ENCODE measurements around the gene ACTR1A.

DNA sequence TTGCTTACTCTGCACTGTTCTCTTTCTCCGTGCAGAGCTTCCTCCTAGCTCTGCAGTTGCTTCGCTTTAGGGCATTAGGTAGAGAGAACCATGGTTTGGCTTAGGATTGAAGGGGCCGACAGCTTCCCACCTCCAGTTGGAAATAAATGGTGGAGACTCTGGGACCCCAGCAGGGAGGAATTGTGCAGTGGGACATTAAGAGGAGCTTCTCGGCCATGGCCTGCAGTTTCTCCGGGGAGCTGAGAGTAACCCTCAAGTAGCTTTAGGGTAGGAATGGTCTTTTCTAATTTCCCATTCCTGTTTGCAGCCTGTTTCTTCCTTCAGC lies 2.4 kb upstream of the ACTR1A start:
- TF ChIP-seq, protein P1, sequence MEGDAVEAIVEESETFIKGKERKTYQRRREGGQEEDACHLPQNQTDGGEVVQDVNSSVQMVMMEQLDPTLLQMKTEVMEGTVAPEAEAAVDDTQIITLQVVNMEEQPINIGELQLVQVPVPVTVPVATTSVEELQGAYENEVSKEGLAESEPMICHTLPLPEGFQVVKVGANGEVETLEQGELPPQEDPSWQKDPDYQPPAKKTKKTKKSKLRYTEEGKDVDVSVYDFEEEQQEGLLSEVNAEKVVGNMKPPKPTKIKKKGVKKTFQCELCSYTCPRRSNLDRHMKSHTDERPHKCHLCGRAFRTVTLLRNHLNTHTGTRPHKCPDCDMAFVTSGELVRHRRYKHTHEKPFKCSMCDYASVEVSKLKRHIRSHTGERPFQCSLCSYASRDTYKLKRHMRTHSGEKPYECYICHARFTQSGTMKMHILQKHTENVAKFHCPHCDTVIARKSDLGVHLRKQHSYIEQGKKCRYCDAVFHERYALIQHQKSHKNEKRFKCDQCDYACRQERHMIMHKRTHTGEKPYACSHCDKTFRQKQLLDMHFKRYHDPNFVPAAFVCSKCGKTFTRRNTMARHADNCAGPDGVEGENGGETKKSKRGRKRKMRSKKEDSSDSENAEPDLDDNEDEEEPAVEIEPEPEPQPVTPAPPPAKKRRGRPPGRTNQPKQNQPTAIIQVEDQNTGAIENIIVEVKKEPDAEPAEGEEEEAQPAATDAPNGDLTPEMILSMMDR (IDR thresholded peaks at IDR 0.05 in 8 of 11, conservative IDR thresholded peaks at IDR 0.05 in 3 of 11) = no peak
- TF ChIP-seq POLR2AphosphoS5 (IDR thresholded peaks at IDR 0.05) = no peak

All from spleen (tissue), 7 donors.